Measurements from ENCODE around the gene TAF1D. TPM values are rescaled to one million over a fixed set of nuclear protein-coding genes. Genes with fewer than 3 reads are reported as not detected.
A peak's percentile ranks its signal among the peaks of the same experiment; 100 is the strongest.

TAF1D gene
- total RNA-seq, 3 donors from 2014 or later (not counting 1 experiment from before 2014, with no cell fraction given), result 76.3 to 110 (median 109) TPM

DNA sequence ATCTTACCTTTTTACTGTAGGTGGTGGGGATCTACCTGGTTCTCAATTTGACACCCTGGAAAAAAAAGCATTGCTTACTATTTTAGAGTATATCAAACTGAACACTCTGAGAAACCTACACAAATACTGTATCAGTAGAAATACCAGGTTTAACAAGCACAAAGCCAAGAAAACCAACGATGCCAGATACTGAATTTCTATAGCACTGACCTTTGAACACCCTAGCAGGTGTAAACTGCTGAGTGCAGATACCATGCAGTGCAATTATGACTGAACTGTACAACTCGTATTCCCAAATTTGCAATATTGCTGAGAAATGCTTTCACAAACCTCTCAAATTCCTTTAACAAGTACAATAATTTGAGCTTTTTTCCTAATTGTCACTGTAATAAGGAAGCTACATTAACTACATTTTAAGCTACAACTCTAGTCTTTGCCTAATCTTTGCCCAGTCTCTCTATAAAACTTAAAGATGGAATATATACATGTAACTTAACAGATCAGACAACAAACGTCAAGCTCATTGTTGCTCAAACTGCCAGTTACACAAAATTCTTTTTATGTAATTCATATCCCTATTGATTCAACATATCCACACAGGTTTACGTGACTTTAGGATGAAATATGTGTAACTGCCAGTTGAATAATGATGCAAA is 8.9 kb downstream of the TAF1D start:
- Histone ChIP-seq H3K9me3 (ENCODE audit: control insufficient read depth, insufficient read depth, low read length) (no peaks in the 10 kb centered on the region), H3K27ac (ENCODE audit: low read length) (no peak overlapping the region), H3K4me3 (ENCODE audit: low read length) (no peak overlapping the region), H3K4me1 (ENCODE audit: control insufficient read depth, insufficient read depth, low read length) (peaks cover 4% of the 10 kb centered on the region), H3K27me3 (ENCODE audit: control insufficient read depth, insufficient read depth, low read length) (no peaks in the 10 kb centered on the region), H3K36me3 (ENCODE audit: control insufficient read depth, insufficient read depth, low read length) (peaks cover 98% of the 10 kb centered on the region)
- Mint-ChIP-seq H3K4me1 (peaks cover 16 to 30% of the 10 kb centered on the region in 2 donors), H3K9me3 (no peaks in the 10 kb centered on the region), H3K4me3 (no peak overlapping the region), H3K27me3 (ENCODE audit: low read depth in 2 of 2) (no peaks in the 10 kb centered on the region), H3K27ac (peak overlapping the region in 1 of 2 donors; percentile 54), H3K36me3 (peaks cover 28% of the 10 kb centered on the region)
- 88% methylated on average over 2 of the region's 4 CpGs for WGBS (ENCODE audit: insufficient coverage)
- TF ChIP-seq, protein P1, sequence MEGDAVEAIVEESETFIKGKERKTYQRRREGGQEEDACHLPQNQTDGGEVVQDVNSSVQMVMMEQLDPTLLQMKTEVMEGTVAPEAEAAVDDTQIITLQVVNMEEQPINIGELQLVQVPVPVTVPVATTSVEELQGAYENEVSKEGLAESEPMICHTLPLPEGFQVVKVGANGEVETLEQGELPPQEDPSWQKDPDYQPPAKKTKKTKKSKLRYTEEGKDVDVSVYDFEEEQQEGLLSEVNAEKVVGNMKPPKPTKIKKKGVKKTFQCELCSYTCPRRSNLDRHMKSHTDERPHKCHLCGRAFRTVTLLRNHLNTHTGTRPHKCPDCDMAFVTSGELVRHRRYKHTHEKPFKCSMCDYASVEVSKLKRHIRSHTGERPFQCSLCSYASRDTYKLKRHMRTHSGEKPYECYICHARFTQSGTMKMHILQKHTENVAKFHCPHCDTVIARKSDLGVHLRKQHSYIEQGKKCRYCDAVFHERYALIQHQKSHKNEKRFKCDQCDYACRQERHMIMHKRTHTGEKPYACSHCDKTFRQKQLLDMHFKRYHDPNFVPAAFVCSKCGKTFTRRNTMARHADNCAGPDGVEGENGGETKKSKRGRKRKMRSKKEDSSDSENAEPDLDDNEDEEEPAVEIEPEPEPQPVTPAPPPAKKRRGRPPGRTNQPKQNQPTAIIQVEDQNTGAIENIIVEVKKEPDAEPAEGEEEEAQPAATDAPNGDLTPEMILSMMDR (IDR thresholded peaks at IDR 0.05), result no peak
- intact Hi-C loops (cut with micrococcal nuclease), result no loop called here
- DNase-seq, result no peak
- no peak for ATAC-seq

DNA sequence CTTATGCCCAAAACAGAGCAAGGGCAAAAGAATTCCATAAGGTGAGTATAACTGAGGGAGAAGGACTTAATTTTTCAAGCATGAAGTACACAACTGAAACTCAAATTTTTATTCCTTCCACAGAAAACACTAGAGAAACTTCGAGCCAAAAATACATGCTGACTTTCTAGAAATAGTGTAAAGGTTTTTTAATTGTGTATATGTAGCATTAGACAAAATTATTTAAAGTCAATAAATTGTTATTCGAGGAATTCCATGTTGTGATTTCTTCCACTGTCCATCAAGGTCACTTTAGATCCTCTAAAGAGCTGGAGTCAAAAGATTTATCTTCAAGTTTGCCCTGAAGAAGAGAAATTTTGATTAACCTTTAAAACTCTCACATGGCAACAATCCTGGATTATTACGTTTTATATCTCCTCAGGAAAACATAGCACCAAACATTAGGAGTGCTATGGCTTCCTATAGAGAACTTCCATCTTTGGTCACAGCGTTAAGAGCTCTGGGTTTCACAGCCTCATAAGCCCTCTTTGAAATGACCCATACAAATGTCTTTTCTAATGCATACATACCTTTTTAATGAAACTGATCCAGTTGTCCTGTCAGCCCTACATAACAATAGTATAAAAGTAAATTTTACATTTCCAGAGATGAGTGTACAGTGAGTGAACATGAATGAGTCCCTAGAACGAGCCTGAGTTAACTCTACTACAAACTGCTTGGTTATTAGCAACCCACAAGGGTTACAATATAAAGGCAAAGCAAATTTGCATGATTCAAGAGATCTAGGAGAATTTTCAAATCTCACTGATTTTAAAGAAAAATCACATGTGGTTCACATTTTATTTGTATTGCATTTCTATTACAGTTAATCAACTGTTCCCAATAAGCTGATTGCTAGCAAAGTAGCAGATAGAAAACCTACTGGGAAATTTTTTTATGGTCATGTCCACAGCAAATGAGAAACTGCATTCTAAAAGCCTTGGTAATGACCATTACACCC is 10.9 kb downstream of the TAF1D start:
- no peak overlapping the region for H3K27ac ChIP-seq (ENCODE audit: low read length)
- peaks cover 4% of the 10 kb centered on the region for H3K4me1 ChIP-seq (ENCODE audit: control insufficient read depth, insufficient read depth, low read length)
- TF ChIP-seq, protein P1 (IDR thresholded peaks at IDR 0.05), result no peak
- intact Hi-C loops (cut with micrococcal nuclease), result no loop called here
- no peak for ATAC-seq
- H3K36me3 ChIP-seq (ENCODE audit: control insufficient read depth, insufficient read depth, low read length), result peaks cover 89% of the 10 kb centered on the region
- H3K9me3 Mint-ChIP-seq, result no peaks in the 10 kb centered on the region
- WGBS (ENCODE audit: insufficient coverage), result 88% methylated on average over 3 of the region's 5 CpGs
- peaks cover 7 to 15% of the 10 kb centered on the region in 2 donors for H3K4me1 Mint-ChIP-seq
- no peaks in the 10 kb centered on the region for H3K27me3 ChIP-seq (ENCODE audit: control insufficient read depth, insufficient read depth, low read length)
- no peak overlapping the region for H3K4me3 ChIP-seq (ENCODE audit: low read length)
- no peaks in the 10 kb centered on the region for H3K27me3 Mint-ChIP-seq (ENCODE audit: low read depth in 2 of 2)
- H3K27ac Mint-ChIP-seq, result peak overlapping the region in 1 of 2 donors; percentile 80
- no peak overlapping the region for H3K4me3 Mint-ChIP-seq
- no peaks in the 10 kb centered on the region for H3K9me3 ChIP-seq (ENCODE audit: control insufficient read depth, insufficient read depth, low read length)
- DNase-seq, result no peak
- H3K36me3 Mint-ChIP-seq, result peaks cover 11% of the 10 kb centered on the region

DNA sequence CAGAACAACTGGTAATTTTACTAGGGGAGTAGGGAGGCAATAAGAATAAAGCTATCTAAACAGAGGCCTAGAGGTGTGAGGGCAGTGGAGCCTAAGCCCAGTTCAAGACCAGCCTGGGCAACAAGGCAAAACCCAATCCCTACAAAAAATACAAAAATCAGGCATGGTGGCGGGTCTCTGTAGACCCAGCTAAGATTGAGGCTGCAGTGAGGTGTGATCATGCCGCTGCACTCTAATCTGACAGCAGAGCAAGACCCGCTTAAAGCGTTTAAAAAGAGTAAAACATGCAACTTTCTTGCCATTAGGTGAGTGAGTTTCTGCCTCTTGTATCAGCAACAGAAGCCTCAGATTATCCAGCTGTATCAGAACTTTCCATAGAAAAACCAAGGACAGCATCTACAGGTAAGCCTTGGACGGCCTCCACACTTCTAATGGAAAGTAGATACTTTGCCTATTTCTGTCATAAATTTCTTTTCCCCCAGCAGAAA is 12.1 kb downstream of the TAF1D start:
- peaks cover 11% of the 10 kb centered on the region for H3K36me3 Mint-ChIP-seq
- TF ChIP-seq, protein P1 (IDR thresholded peaks at IDR 0.05), result no peak
- peaks cover 79% of the 10 kb centered on the region for H3K36me3 ChIP-seq (ENCODE audit: control insufficient read depth, insufficient read depth, low read length)
- H3K4me1 ChIP-seq (ENCODE audit: control insufficient read depth, insufficient read depth, low read length), result no peaks in the 10 kb centered on the region
- no peaks in the 10 kb centered on the region for H3K27me3 Mint-ChIP-seq (ENCODE audit: low read depth in 2 of 2)
- peak overlapping the region; percentile 66 to 80 for H3K27ac Mint-ChIP-seq
- H3K27ac ChIP-seq (ENCODE audit: low read length), result no peak overlapping the region
- DNase-seq (no peak), ATAC-seq (no peak)
- no peaks in the 10 kb centered on the region for H3K9me3 ChIP-seq (ENCODE audit: control insufficient read depth, insufficient read depth, low read length)
- H3K9me3 Mint-ChIP-seq, result no peaks in the 10 kb centered on the region
- H3K4me3 Mint-ChIP-seq, result no peak overlapping the region
- WGBS (ENCODE audit: insufficient coverage), result 98% methylated on average over 5 of the region's 5 CpGs
- H3K4me3 ChIP-seq (ENCODE audit: low read length), result no peak overlapping the region
- no peaks in the 10 kb centered on the region for H3K27me3 ChIP-seq (ENCODE audit: control insufficient read depth, insufficient read depth, low read length)
- H3K4me1 Mint-ChIP-seq, result peaks cover 0 to 5% of the 10 kb centered on the region in 2 donors
- intact Hi-C loops (cut with micrococcal nuclease), result no loop called here

Data from natural killer cell (primary cell).